Muscle layer of duodenum (tissue), 2 donors: ENCODE measurements around the gene TSFM.
A peak's percentile ranks its signal among the peaks of the same experiment; 100 is the strongest.
"Not testable (repeated sequence)": the region's sequence is repeated elsewhere in the genome, so short reads cannot be mapped to it uniquely, and the experiment has no call there.

Experiments
- H3K27ac ChIP-seq: one replicate; pipeline ENCODE4 v1.7.0; 2013; ENCODE audit warnings: mild to moderate bottlenecking, low read length
- H3K27me3 ChIP-seq: one replicate; pipeline ENCODE4 v1.7.0; 2013; ENCODE audit warnings: low read depth, mild to moderate bottlenecking, control low read depth, low read length
- H3K36me3 ChIP-seq, 2 donors: one replicate each; pipeline ENCODE4 v1.7.0; 2013; ENCODE audit warnings: low read length in 2 of 2, control low read depth in 1 of 2, mild to moderate bottlenecking in 1 of 2; ENCODE audit not compliant: insufficient read depth in 2 of 2, control insufficient read depth in 1 of 2
- H3K4me1 ChIP-seq, 2 donors: one replicate each; pipeline ENCODE4 v1.7.0; 2013; ENCODE audit warnings: low read length in 2 of 2, mild to moderate bottlenecking in 2 of 2, control low read depth in 1 of 2, moderate library complexity in 1 of 2; ENCODE audit not compliant: insufficient read depth in 2 of 2, control insufficient read depth in 1 of 2
- H3K4me3 ChIP-seq, 2 donors: one replicate each; pipeline ENCODE4 v1.7.0; 2013; ENCODE audit warnings: low read length in 2 of 2, low read depth in 1 of 2, mild to moderate bottlenecking in 1 of 2
- H3K9me3 ChIP-seq, 2 donors: one replicate each; pipeline ENCODE4 v1.7.0; 2013; ENCODE audit warnings: low read length in 2 of 2, control low read depth in 1 of 2, mild to moderate bottlenecking in 1 of 2; ENCODE audit not compliant: control insufficient read depth in 1 of 2
- donor health status: healthy.

TSFM gene

DNA sequence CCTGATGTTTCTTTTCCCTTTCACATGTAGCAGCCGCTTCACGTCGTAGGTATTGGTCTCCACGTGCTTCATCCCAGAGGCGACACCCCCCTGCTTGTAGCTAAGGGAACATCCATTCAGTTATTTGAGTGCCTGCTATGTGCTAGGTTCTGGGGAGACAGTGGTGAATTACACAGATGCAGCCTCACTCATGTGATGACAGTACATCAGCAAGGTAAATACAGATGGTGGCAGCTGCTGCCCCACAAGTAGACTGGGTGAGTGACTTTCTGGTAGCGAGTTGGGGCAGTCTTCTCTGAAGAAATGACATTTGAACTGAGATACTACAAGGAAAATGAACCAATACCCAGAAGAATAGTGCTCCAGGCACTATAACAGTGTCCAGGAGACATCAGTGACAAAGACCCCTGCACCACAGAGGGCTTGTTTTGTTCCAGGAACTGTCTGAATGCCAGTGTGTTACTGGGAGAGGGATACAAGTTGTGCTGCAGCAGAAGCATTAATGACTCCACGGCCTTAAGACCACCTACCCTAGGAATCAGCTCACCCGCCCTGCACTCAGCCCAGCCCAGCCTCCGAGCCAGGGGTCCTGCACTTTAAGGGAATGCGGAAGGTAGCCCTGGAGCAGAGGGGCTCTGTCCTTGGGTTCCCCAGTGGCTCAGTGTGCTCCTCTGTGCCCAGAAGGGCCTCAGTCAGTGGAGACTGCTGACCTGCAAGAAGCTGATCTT is 28.6 kb downstream of the TSFM start:
- no peaks in the 10 kb centered on the region for H3K9me3 ChIP-seq
- peaks cover 5 to 16% of the 10 kb centered on the region in 2 donors for H3K4me1 ChIP-seq
- H3K27me3 ChIP-seq, result no peaks in the 10 kb centered on the region
- H3K27ac ChIP-seq, result no peak overlapping the region
- H3K36me3 ChIP-seq, result peaks cover 28 to 55% of the 10 kb centered on the region in 2 donors
- H3K4me3 ChIP-seq, result no peak overlapping the region

DNA sequence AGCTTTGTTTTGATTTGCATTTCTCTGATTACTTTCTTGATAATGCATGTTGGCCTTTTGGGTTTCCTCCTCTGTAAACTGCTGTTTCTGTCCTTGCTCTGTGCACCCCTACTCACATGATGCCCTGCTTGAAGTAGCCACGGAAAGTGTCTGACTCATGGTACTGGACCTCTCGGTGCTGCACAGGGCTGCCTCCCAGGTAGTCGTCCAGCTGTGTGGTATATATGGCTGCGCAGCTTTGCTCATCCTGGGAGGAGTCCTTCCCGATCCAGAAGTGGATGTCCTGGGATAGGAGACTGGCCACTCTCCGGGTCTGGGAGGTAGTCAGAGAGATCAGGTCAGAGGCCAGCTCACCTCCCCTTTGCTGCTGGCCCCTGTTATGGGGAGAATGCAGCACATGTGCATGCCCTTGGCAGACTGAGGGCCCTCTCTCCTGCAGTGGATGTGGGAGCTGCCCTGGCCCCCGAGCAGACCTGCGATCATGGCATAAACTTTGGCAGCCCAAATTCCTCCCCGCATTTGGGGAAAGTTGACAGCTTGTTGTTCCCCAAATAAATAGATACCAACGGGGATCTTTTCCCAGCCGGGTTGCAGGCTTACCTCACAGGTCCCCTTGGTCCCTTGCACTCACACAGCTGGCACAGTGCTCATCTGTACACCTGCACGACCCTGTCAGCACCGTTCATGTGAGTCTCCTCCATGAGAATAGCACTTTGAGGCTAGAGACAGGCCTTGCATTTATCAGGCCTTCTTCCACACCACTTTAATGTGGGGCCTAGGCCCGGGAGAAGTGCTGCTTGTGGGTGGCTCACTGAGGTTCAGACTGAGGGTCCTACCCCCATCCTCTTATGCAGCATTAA is 30.8 kb downstream of the TSFM start:
- Histone ChIP-seq H3K4me3 (no peak overlapping the region), H3K4me1 (peaks cover 20 to 34% of the 10 kb centered on the region in 2 donors), H3K36me3 (peaks cover 19 to 36% of the 10 kb centered on the region in 2 donors), H3K9me3 (no peaks in the 10 kb centered on the region), H3K27ac (no peak overlapping the region), H3K27me3 (no peaks in the 10 kb centered on the region)

GRCh38 chr12:57813971-57814772 is 31.6 kb downstream of the TSFM start:
- H3K9me3 ChIP-seq, result no peaks in the 10 kb centered on the region
- H3K27me3 ChIP-seq, result no peaks in the 10 kb centered on the region
- H3K27ac ChIP-seq, result no peak overlapping the region
- H3K4me3 ChIP-seq, result no peak overlapping the region
- H3K4me1 ChIP-seq, result peaks cover 20 to 37% of the 10 kb centered on the region in 2 donors
- H3K36me3 ChIP-seq, result peaks cover 19 to 30% of the 10 kb centered on the region in 2 donors

DNA sequence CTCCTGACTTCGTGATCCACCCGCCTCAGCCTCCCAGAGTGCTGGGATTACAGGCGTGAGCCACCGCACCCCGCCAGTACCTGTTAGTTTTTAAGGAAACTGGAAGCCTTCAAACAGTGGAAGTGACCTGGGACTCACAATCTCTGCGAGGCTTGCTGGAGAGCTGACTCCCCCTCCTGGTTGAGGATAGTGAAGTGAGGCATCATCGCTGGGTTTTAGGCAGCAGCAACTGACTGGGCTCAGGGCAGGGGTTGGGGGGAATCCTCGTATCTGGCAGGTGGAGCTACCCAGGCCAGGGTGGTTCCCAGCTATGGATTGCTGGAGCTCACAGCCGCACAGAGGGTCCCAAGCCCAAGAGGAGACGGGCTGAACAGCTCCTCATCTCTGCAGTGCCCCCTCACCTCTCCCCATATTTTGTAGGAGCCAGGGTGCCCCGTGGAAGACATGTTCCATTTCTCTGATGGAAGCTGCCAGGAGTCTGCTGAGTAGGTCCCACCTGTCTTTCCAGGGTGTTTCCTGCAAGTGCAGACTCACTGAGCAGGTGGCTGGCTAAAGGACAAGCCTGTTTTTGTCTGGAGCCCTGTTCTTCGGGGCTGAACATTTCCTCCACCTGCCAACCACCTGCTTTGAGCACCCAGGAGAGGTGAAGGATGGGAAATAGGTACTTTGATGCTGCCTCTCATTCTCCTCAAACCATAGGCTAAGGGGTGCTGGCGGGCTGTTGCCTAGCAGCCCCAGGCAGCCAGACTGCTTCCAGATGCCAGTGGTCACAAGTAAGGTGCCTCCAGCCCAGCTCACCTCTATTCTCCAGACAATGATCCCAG is 32.8 kb downstream of the TSFM start:
- Histone ChIP-seq H3K4me1 (peaks cover 20 to 37% of the 10 kb centered on the region in 2 donors), H3K27ac (no peak overlapping the region)

DNA sequence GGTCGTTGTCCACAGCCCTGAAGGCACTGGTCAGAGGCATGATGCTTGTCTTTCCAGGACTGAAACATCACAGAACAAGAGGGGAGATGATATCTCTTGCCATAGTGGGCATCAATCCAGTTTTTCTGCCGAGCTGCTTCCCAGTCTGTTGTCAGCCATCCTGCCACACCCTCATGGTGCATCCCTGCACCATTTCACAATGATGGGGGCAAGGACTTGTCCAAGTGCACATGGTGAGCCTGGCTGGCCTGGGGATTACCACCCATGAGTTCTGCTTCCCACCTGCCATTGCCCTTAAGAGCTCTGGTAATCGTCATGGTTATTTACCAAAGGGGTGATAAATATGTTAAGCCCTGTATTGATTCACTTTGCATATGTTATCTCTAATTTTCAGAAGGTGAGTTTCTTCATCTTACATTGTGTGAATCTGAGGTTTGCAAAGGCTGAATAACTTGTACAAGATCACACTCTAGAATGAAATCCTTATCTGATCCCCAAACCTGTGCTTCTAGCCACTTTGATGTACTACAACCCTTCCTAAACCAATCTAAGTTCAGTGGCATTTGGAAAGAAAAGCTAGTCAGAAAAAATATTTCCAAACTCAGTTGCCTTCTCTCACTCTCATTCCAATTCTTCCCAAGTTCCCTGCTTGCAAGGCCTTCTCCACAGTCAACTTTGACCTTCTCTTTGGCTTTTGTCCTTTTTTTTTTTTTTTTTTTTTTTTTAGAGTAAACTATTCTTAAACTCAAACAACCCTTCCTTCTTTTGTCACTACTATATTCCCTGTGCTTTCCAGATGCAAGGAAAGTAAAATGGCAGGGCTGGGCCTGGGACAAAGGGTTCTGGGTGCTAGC is 33.6 kb downstream of the TSFM start:
- Histone ChIP-seq H3K4me3 (no peak overlapping the region), H3K36me3 (peaks cover 8 to 26% of the 10 kb centered on the region in 2 donors), H3K9me3 (no peaks in the 10 kb centered on the region), H3K27ac (peak overlapping the region; percentile 14), H3K27me3 (no peaks in the 10 kb centered on the region), H3K4me1 (peaks cover 20 to 37% of the 10 kb centered on the region in 2 donors)

More for the DNA sequence above, 32.8 kb downstream of the TSFM start:
- Histone ChIP-seq H3K9me3 (no peaks in the 10 kb centered on the region), H3K4me3 (no peak overlapping the region), H3K27me3 (no peaks in the 10 kb centered on the region), H3K36me3 (peaks cover 10 to 25% of the 10 kb centered on the region in 2 donors)

- no peak overlapping the region for H3K4me3 ChIP-seq
- peaks cover 9 to 28% of the 10 kb centered on the region in 2 donors for H3K36me3 ChIP-seq
- H3K9me3 ChIP-seq, result no peaks in the 10 kb centered on the region
- H3K4me1 ChIP-seq, result peaks cover 20 to 37% of the 10 kb centered on the region in 2 donors
- H3K27me3 ChIP-seq, result no peaks in the 10 kb centered on the region
- peak overlapping the region; percentile 14 for H3K27ac ChIP-seq
Observed at GRCh38 chr12:57816855-57817151, 34.2 kb downstream of the TSFM start.

DNA sequence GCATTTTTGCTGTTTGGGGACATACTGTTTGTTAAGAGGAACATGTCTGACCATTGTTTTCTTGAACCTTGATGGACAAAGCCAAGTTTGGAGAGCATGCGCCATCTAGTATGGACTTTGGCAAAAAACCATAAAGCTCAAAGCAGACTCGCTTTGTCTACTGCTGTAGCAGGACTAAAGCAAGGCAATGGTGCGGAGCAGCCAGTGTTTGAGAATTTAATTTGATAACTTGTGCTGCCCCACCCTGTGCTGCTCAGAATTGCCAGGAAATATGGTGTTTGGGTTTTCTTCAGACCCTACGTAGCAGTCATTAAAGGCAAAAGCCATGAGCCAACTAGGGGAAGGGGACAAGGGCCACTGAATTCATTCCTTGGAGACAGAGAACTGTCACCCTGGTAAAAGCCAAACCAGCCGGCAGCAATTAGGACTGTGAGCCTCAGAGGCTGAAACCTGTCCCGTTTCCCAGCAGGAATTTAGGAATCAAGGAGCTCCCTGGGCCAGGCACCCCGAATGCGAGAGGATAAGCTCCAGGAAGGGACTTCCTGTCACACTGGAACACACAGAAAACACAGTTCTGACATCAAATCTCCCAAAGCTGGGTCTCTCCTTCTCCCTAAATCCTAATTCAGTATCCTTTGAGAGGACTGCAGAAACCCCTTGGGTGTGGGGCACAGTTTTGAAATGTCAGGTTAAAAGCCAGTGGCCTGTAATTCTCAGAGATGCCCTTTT is 34.8 kb downstream of the TSFM start:
- peaks cover 9 to 35% of the 10 kb centered on the region in 2 donors for H3K36me3 ChIP-seq
- H3K27ac ChIP-seq, result peak overlapping the region; percentile 14
- no peaks in the 10 kb centered on the region for H3K27me3 ChIP-seq
- peaks cover 20 to 43% of the 10 kb centered on the region in 2 donors for H3K4me1 ChIP-seq
- no peak overlapping the region for H3K4me3 ChIP-seq
- no peaks in the 10 kb centered on the region for H3K9me3 ChIP-seq

DNA sequence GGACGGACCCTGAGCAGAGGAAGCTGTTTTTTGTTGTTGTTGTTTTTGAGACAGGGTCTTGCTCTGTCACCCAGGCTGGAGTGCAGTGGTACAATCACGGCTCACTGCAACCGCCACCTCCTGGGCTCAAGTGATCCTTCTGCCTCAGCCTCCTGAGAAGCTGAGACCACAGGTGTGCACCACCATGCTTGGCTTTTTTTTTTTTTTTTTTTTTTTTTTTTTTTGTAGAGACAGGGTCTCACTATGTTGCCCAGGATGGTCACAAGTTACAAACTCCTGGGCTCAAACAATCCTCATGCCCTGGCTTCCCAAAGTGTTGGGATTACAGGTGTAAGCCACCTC is 35.4 kb downstream of the TSFM start:
- Histone ChIP-seq H3K4me1 (peaks cover 20 to 44% of the 10 kb centered on the region in 2 donors), H3K36me3 (peaks cover 14 to 36% of the 10 kb centered on the region in 2 donors)
- H3K27me3 ChIP-seq, H3K4me3 ChIP-seq, H3K27ac ChIP-seq, H3K9me3 ChIP-seq: not testable (repeated sequence)

GRCh38 chr12:57820119-57820518 is 37.5 kb downstream of the TSFM start:
- H3K27me3 ChIP-seq, H3K4me3 ChIP-seq, H3K9me3 ChIP-seq, H3K27ac ChIP-seq: not testable (repeated sequence)
- Histone ChIP-seq H3K4me1 (peaks cover 20 to 38% of the 10 kb centered on the region in 2 donors), H3K36me3 (peaks cover 36 to 54% of the 10 kb centered on the region in 2 donors)
